Activated CD4-positive, alpha-beta T cell treated with anti-CD3 and anti-CD28 coated beads for 36 hours (primary cell): ENCODE measurements around the gene CFD. TPM values are rescaled to one million over a fixed set of nuclear protein-coding genes. Genes with fewer than 3 reads are reported as not detected.
"Not testable (repeated sequence)": the region's sequence is repeated elsewhere in the genome, so short reads cannot be mapped to it uniquely, and the experiment has no call there.

ENCODE experiments used
- ATAC-seq: fragments of 200-7000 bp; cut with Tn5 transposase; one replicate; pipeline ENCODE4 v1.10.0; 2021; ENCODE audit warnings: mild to moderate bottlenecking, moderate library complexity
- CTCF ChIA-PET: fragments of 350-600 bp; sonication (Branson Sonifier 250); formaldehyde crosslinking; loops from one replicate; lab custom pipeline; 2021; ENCODE audit warnings: antibody characterized with exemption; lab: Charles Lee
- POLR2A ChIA-PET: fragments of 350-600 bp; sonication (Branson Sonifier 250); formaldehyde crosslinking; loops from one replicate; lab custom pipeline; 2021; ENCODE audit warnings: antibody characterized with exemption, inconsistent platforms; lab: Charles Lee
- DNase-seq: peaks from one replicate; pipeline ENCODE4 v3.0.0-alpha.2; 2020
- H3K27ac Mint-ChIP-seq: one replicate; pipeline ENCODE4 v1.8.0; 2021; ENCODE audit warnings: mixed read lengths
- H3K27me3 Mint-ChIP-seq: one replicate; pipeline ENCODE4 v1.8.0; 2021; ENCODE audit warnings: mixed read lengths
- H3K36me3 Mint-ChIP-seq: one replicate; pipeline ENCODE4 v1.8.0; 2021; ENCODE audit warnings: low read depth, mixed read lengths
- H3K4me1 Mint-ChIP-seq: one replicate; pipeline ENCODE4 v1.8.0; 2021; ENCODE audit warnings: mixed read lengths
- H3K4me3 Mint-ChIP-seq: one replicate; pipeline ENCODE4 v1.8.0; 2021; ENCODE audit warnings: mild to moderate bottlenecking, moderate library complexity, mixed read lengths
- H3K9me3 Mint-ChIP-seq: one replicate; pipeline ENCODE4 v1.8.0; 2021; ENCODE audit warnings: low read depth, mixed read lengths
- intact Hi-C, 2 experiments: fragments of 100-400 bp; cut with DNase I in 1 of 2; cut with micrococcal nuclease in 1 of 2; formaldehyde crosslinking; loops; one replicate each; pipeline versions ENCODE4 v1.14.2 to v1.15.1; 2022 to 2024; cut with DNase I, micrococcal nuclease
- total RNA-seq, 2 experiments: library from RNA; stranded (reverse); gene quantifications; one replicate each; pipeline ENCODE4 v1.2.3, GENCODE V29; 2021

CFD gene
- total RNA-seq, 2 experiments from 2014 or later, result 0.79 to 1.5 TPM

GRCh38 chr19:815079-815774 is 44.2 kb upstream of the CFD start:
- intact Hi-C loops, result loop anchor here in 1 of 2 experiments (2.0 kb wide), 1 partner anchor 14 kb away; no protein-coding TSS in a partner anchor
- ChIA-PET POLR2A (interaction anchor here (1.3 kb wide), 1 partner anchor 12 kb away, joined by 4 read pairs; no protein-coding TSS in a partner anchor), CTCF (no interaction called here)
- no peaks in the 10 kb centered on the region for H3K9me3 Mint-ChIP-seq
- no peak for ATAC-seq
- no peaks in the 10 kb centered on the region for H3K4me1 Mint-ChIP-seq
- no peaks in the 10 kb centered on the region for H3K27me3 Mint-ChIP-seq
- DNase-seq, result no peak
- H3K27ac Mint-ChIP-seq, result no peak overlapping the region
- H3K4me3 Mint-ChIP-seq, result no peak overlapping the region
- H3K36me3 Mint-ChIP-seq, result peaks cover 31% of the 10 kb centered on the region

DNA sequence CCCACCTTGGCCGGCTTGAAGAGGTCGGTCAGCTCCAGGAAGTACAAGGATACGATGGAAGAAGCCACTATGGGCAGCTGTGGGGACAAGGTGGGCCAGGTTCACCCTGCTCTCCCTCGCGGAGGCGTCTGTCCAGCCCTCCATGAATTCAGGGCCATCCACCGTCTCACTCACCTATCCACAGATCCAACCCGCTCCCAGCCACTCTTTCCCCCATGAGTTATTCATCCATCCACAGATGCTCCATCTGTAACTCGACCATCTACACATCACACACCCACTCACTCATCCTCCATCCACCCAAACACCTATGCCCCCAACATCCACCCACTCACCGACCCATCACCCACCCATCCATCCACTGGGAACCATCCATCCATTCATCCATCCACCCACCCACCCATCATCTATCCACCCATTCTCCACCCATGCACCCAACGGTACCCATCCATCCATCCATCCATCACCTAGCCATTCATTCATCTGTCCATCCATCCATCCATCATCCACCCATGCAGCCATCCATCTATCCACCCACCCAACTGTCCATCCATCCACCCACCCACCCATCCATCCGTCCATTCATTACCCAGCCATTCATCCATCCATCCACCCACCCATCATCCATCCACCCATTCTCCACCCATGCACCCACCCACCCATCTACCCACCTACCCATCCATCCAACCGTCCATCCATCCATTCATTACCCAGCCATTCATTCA is 43.5 kb upstream of the CFD start:
- ATAC-seq (no peak), DNase-seq (no peak)
- CTCF ChIA-PET, result no interaction called here
- peaks cover 28% of the 10 kb centered on the region for H3K36me3 Mint-ChIP-seq
- no peak overlapping the region for H3K27ac Mint-ChIP-seq
- H3K27me3 Mint-ChIP-seq, result no peaks in the 10 kb centered on the region
- intact Hi-C loops, result loop anchor here in 1 of 2 experiments (2.0 kb wide), 1 partner anchor 15 kb away; no protein-coding TSS in a partner anchor
- no peaks in the 10 kb centered on the region for H3K4me1 Mint-ChIP-seq
- H3K4me3 Mint-ChIP-seq, result no peak overlapping the region
- no peaks in the 10 kb centered on the region for H3K9me3 Mint-ChIP-seq
- POLR2A ChIA-PET, result no interaction called here

GRCh38 chr19:816500-816857 is 43.0 kb upstream of the CFD start:
- intact Hi-C loops, result no loop called here
- CTCF ChIA-PET, result no interaction called here
- no peak for ATAC-seq
- POLR2A ChIA-PET, result no interaction called here
- H3K9me3 Mint-ChIP-seq, result no peaks in the 10 kb centered on the region
- peaks cover 26% of the 10 kb centered on the region for H3K36me3 Mint-ChIP-seq
- no peak overlapping the region for H3K4me3 Mint-ChIP-seq
- no peaks in the 10 kb centered on the region for H3K27me3 Mint-ChIP-seq
- DNase-seq, result no peak
- H3K27ac Mint-ChIP-seq, result no peak overlapping the region
- no peaks in the 10 kb centered on the region for H3K4me1 Mint-ChIP-seq

- H3K27me3 Mint-ChIP-seq, result peaks cover 13% of the 10 kb centered on the region
- ATAC-seq, DNase-seq, CTCF ChIA-PET, H3K36me3 Mint-ChIP-seq, POLR2A ChIA-PET, intact Hi-C loops, H3K27ac Mint-ChIP-seq, H3K4me3 Mint-ChIP-seq, H3K9me3 Mint-ChIP-seq, H3K4me1 Mint-ChIP-seq: not testable (repeated sequence)
Measured at GRCh38 chr19:820212-820611, 39.3 kb upstream of the CFD start.

DNA sequence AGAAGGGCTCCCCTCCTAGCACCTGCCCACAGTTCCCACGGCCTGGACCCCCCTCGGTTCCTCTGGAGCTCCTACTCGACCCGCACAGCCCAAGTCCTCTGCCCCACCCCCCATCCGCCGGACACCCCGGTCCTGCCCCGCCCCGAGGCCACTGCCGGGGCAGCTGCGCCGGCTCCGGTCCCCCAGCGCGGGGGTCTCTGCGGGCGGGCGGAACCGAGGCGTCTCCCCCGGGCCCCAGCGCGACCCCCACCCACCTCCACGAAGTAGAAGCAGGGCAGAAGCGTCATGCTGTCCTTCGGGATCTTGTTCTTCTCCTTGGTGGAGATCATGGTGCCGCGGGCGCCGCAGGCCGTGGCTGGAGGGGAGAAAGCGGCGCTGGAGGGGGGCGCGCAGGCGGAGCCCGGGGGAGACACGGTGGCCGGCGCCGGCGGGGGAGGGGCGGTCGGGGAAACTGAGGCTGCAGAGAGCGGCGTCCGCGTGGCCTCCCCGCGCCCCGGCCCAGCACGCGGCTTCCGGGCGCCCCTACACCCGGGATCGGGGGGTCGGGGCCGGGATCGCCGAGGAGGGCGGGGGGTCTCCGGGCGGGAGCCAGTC is 38.1 kb upstream of the CFD start:
- Mint-ChIP-seq H3K36me3 (peaks cover 4% of the 10 kb centered on the region), H3K27ac (no peak overlapping the region), H3K27me3 (peaks cover 13% of the 10 kb centered on the region), H3K9me3 (no peaks in the 10 kb centered on the region), H3K4me3 (no peak overlapping the region), H3K4me1 (no peaks in the 10 kb centered on the region)
- ATAC-seq (no peak), DNase-seq (no peak)
- CTCF ChIA-PET, result no interaction called here
- POLR2A ChIA-PET, result no interaction called here
- intact Hi-C loops, result no loop called here

DNA sequence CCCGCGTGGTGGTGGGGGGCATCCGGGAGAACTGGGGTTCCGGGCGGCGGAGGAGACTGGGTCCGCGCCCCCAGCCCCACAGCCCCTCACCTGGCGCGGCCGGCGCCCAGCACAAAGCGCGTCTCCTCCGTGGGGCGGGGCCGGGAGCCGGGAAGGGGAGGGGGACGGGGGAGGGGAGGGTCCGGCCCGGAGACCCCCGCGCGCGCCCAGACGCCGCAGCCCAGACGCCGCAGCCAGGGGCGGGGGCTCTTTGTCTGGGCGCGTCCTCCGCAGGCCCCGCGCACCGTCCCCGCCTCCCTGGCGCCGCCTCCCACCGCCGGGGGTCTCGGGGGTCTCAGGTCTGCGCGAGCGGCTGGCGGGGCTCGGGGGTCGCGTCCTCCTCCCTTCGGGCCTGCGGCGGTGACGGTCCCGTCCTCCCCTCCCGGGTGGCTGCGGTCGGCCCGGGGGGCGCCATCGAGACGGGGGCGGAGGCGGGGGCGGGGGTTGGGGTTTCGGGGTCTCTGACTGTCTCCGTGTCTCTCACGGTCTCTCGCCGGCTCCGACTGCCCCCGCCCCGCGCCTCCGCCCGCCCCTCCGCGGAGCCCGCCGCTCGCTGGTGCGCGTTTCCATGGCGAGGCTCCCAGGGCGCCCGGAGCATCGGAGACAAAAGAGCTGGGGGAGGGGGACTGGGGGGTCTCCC is 37.5 kb upstream of the CFD start, which contains the start of gene PLPPR3:
Gene PLPPR3 (minus strand): TSS at position 131 of the 679 bp plus-strand sequence. CDS start 396 bp downstream, outside the sequence.
- DNase-seq, result no peak
- ChIA-PET POLR2A (interaction anchor here (1.0 kb wide), 1 partner anchor 155 kb away, joined by 3 read pairs; no protein-coding TSS in a partner anchor), CTCF (no interaction called here)
- H3K4me3 Mint-ChIP-seq, result no peak within 1 kb of the TSS
- H3K27ac Mint-ChIP-seq, result no peak within 1 kb of the TSS
- intact Hi-C loops, result no loop called here
- no peak for ATAC-seq
- H3K4me1 Mint-ChIP-seq, result no peaks in the 10 kb centered on the region
- no peaks in the 10 kb centered on the region for H3K36me3 Mint-ChIP-seq
- H3K27me3 Mint-ChIP-seq, result peaks cover 13% of the 10 kb centered on the region
- H3K9me3 Mint-ChIP-seq, result no peaks in the 10 kb centered on the region

DNA sequence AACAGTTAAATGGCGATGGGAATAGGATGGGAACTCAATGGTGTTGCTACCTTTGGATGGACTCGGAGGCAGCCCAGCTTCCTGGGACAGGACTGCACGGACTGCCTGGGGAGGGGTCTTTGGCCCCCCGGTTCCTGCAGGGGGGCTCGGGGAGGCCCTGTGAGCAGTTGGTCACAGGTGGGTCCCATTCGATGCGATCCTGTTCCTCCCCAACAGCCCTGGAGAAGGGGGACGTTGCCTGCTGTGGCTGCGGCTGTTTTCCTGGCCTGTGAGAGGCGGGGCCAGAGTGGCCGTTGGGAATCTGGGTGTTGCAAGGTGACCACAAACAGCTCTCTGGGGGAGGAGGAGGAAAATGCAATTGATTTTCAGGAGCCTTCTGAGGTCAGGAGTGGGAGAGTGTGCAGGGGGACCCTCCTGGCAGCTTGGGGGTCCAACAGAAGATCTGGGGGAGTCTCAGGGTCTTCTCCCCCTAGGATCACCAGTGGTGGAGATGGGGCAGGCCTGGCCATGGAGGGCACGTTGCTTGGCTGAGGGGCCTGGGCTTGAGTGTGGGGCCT is 35.8 kb upstream of the CFD start:
- H3K9me3 Mint-ChIP-seq, result no peaks in the 10 kb centered on the region
- H3K27ac Mint-ChIP-seq, result no peak overlapping the region
- no peaks in the 10 kb centered on the region for H3K36me3 Mint-ChIP-seq
- ATAC-seq, result no peak
- H3K4me1 Mint-ChIP-seq, result no peaks in the 10 kb centered on the region
- POLR2A ChIA-PET, result no interaction called here
- no peak for DNase-seq
- CTCF ChIA-PET, result interaction anchor here (0.6 kb wide), 1 partner anchor 30 kb away, joined by 3 read pairs; no protein-coding TSS in a partner anchor
- H3K27me3 Mint-ChIP-seq, result peaks cover 13% of the 10 kb centered on the region
- no peak overlapping the region for H3K4me3 Mint-ChIP-seq
- intact Hi-C loops, result no loop called here

DNA sequence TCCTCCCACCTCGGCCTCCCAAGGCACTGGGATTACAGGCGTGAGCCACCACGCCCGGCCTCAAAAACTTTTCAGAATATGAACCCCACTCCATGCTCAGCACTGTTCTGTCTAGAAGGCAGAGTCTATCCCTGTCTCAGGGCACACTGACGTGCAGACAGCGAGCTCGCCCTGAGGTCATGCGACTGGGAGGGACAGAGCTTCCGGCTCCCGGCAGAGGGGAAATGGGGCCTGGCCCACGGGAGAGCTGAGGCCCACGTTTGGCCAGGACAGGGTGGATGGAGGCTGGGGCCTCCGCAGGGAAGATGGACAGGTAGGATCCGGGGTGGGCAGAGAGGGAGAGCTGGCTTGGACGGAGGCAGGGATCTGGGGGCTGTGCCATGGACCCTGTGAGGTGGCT is 34.6 kb upstream of the CFD start:
- CTCF ChIA-PET, result no interaction called here
- intact Hi-C loops, result no loop called here
- DNase-seq (no peak), ATAC-seq (no peak)
- no peaks in the 10 kb centered on the region for H3K4me1 Mint-ChIP-seq
- no peaks in the 10 kb centered on the region for H3K36me3 Mint-ChIP-seq
- no peak overlapping the region for H3K27ac Mint-ChIP-seq
- peaks cover 13% of the 10 kb centered on the region for H3K27me3 Mint-ChIP-seq
- POLR2A ChIA-PET, result interaction anchor here (0.6 kb wide), 1 partner anchor 23 kb away, joined by 3 read pairs; no protein-coding TSS in a partner anchor
- no peaks in the 10 kb centered on the region for H3K9me3 Mint-ChIP-seq
- no peak overlapping the region for H3K4me3 Mint-ChIP-seq

DNA sequence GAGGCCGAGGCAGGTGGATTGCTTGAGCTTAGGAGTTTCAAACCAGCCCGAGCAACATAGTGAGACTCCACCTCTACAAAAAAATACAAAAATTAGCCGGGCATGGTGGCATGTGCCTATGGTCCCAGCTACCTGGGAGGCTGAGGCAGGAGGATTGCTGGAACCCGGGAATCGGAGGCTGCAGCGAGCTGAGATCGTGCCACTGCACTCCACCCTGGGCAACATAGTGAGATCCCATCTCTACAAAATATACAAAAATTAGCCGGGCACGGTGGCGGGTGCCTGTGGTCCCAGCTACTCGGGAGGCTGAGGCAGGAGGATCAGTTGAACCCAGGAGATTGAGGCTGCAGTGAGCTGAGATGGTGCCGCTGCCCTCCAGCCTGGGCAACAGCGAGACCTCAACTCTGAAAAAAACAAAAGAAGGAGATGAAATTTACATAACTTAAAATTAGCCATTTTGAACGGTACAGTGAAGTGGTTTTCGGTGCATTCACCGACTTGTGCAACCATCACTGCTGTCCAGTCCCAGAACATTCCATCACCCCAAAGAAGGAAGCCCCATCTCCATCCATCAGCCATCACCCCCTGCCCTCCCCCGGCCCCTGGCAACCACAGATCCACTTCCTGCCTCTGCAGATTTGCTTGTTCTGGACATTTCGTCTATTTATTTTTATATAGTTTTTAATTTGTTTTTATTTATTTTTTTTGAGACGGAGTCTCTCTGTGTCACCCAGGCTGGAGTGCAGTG is 33.4 kb upstream of the CFD start:
- ATAC-seq (no peak), DNase-seq (no peak)
- no peaks in the 10 kb centered on the region for H3K36me3 Mint-ChIP-seq
- no peaks in the 10 kb centered on the region for H3K9me3 Mint-ChIP-seq
- H3K4me1 Mint-ChIP-seq, result no peaks in the 10 kb centered on the region
- peaks cover 13% of the 10 kb centered on the region for H3K27me3 Mint-ChIP-seq
- ChIA-PET CTCF (interaction anchor here (0.7 kb wide), 1 partner anchor 63 kb away, joined by 3 read pairs; no protein-coding TSS in a partner anchor), POLR2A (interaction anchor here (0.6 kb wide), 1 partner anchor 24 kb away, joined by 3 read pairs; no protein-coding TSS in a partner anchor)
- intact Hi-C loops, result no loop called here
- no peak overlapping the region for H3K4me3 Mint-ChIP-seq
- H3K27ac Mint-ChIP-seq, result no peak overlapping the region

GRCh38 chr19:827314-827709 is 32.2 kb upstream of the CFD start:
- ChIA-PET POLR2A (no interaction called here), CTCF (interaction anchor here (0.6 kb wide), 2 partner anchors 95 to 138 kb away, joined by 3 to 4 read pairs; no protein-coding TSS in a partner anchor)
- ATAC-seq, result no peak
- no peak for DNase-seq
- H3K4me1 Mint-ChIP-seq, result no peaks in the 10 kb centered on the region
- no peak overlapping the region for H3K4me3 Mint-ChIP-seq
- H3K27ac Mint-ChIP-seq, result no peak overlapping the region
- H3K36me3 Mint-ChIP-seq, result no peaks in the 10 kb centered on the region
- intact Hi-C loops, result no loop called here
- peaks cover 13% of the 10 kb centered on the region for H3K27me3 Mint-ChIP-seq
- H3K9me3 Mint-ChIP-seq, result no peaks in the 10 kb centered on the region
